ENCODE results near the gene VASH2.
"Not testable (repeated sequence)": the region's sequence is repeated elsewhere in the genome, so short reads cannot be mapped to it uniquely, and the experiment has no call there.

GRCh38 chr1:212993960-212994359 is 43.6 kb downstream of the VASH2 start:
- TF ChIP-seq, protein P1, sequence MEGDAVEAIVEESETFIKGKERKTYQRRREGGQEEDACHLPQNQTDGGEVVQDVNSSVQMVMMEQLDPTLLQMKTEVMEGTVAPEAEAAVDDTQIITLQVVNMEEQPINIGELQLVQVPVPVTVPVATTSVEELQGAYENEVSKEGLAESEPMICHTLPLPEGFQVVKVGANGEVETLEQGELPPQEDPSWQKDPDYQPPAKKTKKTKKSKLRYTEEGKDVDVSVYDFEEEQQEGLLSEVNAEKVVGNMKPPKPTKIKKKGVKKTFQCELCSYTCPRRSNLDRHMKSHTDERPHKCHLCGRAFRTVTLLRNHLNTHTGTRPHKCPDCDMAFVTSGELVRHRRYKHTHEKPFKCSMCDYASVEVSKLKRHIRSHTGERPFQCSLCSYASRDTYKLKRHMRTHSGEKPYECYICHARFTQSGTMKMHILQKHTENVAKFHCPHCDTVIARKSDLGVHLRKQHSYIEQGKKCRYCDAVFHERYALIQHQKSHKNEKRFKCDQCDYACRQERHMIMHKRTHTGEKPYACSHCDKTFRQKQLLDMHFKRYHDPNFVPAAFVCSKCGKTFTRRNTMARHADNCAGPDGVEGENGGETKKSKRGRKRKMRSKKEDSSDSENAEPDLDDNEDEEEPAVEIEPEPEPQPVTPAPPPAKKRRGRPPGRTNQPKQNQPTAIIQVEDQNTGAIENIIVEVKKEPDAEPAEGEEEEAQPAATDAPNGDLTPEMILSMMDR (IDR thresholded peaks at IDR 0.05) = not testable (repeated sequence)
- not testable (repeated sequence) for TF ChIP-seq POLR2A (IDR thresholded peaks at IDR 0.05)

All from thyroid gland (tissue), 4 donors.